ENCODE measurements around the gene ARMH3. TPM values are rescaled to one million over a fixed set of nuclear protein-coding genes. Genes with fewer than 3 reads are reported as not detected.

The ARMH3 gene
- total RNA-seq, 1 donor from 2014 or later: 26.6 TPM

DNA sequence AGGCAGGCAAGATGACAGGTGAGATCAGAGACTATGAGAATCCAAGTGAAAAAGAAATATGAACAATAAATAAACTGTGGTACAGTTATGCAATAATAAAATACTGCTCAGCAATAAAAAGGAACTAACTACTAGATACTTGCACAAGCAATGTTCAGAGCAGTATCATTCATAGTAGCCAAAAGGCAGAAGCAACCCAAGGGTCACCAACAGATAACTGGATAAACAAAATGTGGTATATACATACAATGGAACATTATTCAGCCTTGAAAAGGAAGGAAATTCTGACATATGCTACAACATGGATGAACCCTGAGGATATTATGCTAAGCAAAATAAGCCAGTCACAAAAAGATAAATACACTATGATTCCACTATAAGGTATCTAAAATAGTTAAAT, 135.4 kb downstream of the ARMH3 start:
- H3K27me3 Mint-ChIP-seq (ENCODE audit: low read depth): no peaks in the 10 kb centered on the region
- no peak for DNase-seq (ENCODE audit: low spot score in 2 of 2, unreplicated experiment in 2 of 2)
- TF ChIP-seq, protein P1, sequence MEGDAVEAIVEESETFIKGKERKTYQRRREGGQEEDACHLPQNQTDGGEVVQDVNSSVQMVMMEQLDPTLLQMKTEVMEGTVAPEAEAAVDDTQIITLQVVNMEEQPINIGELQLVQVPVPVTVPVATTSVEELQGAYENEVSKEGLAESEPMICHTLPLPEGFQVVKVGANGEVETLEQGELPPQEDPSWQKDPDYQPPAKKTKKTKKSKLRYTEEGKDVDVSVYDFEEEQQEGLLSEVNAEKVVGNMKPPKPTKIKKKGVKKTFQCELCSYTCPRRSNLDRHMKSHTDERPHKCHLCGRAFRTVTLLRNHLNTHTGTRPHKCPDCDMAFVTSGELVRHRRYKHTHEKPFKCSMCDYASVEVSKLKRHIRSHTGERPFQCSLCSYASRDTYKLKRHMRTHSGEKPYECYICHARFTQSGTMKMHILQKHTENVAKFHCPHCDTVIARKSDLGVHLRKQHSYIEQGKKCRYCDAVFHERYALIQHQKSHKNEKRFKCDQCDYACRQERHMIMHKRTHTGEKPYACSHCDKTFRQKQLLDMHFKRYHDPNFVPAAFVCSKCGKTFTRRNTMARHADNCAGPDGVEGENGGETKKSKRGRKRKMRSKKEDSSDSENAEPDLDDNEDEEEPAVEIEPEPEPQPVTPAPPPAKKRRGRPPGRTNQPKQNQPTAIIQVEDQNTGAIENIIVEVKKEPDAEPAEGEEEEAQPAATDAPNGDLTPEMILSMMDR (IDR thresholded peaks at IDR 0.05; ENCODE audit: unreplicated experiment): no peak
- H3K27ac Mint-ChIP-seq: no peak overlapping the region
- H3K36me3 Mint-ChIP-seq: peaks cover 14% of the 10 kb centered on the region
- peaks cover 4% of the 10 kb centered on the region for H3K9me3 Mint-ChIP-seq
- no peak overlapping the region for H3K4me3 Mint-ChIP-seq
- H3K4me1 Mint-ChIP-seq: peaks cover 11% of the 10 kb centered on the region

DNA sequence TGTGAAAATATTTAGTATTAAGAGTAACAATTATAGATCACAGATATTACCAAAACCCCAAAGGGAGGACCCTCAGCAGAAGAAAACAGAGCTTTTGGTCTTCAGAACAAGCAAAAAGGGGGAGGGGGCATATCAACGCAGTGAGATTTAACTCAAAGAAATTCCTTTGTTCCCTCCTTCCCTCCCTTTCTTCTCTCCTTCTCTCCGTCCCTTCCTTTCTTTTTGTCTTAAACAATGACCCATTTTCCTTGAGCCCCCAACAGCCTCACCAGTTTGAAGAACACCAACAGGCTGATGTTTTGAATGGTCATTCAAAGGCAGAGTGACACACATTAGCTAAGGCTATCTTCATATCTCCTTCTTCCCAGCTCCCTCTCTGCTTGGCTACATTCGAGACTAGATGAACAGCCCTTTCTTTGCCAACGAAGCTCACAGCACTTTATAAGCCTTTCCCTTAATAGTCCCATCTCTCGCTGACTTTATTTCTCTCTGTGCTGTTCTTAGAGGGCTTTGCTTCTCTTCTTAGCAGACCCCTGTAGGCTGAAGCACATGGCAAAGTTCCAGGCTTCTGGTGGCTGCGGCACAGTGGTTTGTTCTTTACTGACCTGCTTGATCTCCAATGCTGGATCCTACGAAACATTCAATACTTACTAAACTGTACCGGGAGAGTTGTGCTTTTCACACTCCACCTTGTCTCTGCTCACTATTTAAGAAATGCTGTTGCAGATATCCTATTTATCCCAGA, 136.8 kb downstream of the ARMH3 start:
- peaks cover 4% of the 10 kb centered on the region for H3K9me3 Mint-ChIP-seq
- TF ChIP-seq, protein P1 (IDR thresholded peaks at IDR 0.05; ENCODE audit: unreplicated experiment): no peak
- no peak for DNase-seq (ENCODE audit: low spot score in 2 of 2, unreplicated experiment in 2 of 2)
- peaks cover 14% of the 10 kb centered on the region for H3K36me3 Mint-ChIP-seq
- H3K4me3 Mint-ChIP-seq: no peak overlapping the region
- H3K27me3 Mint-ChIP-seq (ENCODE audit: low read depth): no peaks in the 10 kb centered on the region
- H3K27ac Mint-ChIP-seq: no peak overlapping the region
- H3K4me1 Mint-ChIP-seq: peaks cover 11% of the 10 kb centered on the region

DNA sequence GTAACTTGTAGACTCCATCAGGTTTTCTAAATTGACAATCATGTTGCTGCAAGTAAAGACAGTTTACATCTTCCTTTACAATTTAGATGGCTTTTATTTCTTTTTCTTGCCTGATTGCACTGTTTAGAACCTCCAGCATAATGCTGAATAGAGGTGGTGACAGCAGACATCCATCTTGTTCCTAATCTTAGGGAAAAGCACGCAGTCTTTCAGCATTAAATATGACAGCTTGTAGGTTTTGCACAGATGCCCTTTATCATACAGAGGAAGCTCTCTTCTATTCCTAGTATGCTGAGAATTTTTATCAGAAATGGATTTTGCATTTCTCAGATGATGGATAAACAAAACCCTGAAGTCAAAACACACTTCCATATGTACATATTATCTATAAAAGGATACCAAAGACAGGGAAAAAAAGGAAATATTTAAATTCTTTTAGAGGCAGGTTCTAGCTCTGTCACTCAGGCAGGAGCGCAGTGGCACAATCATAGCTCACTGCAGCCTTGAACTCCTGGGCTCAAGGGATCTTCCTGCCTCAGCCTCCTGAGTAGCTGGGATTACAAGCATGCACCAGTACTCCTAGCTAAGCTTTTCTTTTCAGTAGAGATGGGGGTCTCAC, 143.3 kb downstream of the ARMH3 start:
- no peaks in the 10 kb centered on the region for H3K27me3 Mint-ChIP-seq (ENCODE audit: low read depth)
- H3K27ac Mint-ChIP-seq: no peak overlapping the region
- no peak overlapping the region for H3K4me3 Mint-ChIP-seq
- TF ChIP-seq, protein P1 (IDR thresholded peaks at IDR 0.05; ENCODE audit: unreplicated experiment): no peak
- peaks cover 4% of the 10 kb centered on the region for H3K9me3 Mint-ChIP-seq
- H3K4me1 Mint-ChIP-seq: no peaks in the 10 kb centered on the region
- peaks cover 22% of the 10 kb centered on the region for H3K36me3 Mint-ChIP-seq
- DNase-seq (ENCODE audit: low spot score in 2 of 2, unreplicated experiment in 2 of 2): no peak

DNA sequence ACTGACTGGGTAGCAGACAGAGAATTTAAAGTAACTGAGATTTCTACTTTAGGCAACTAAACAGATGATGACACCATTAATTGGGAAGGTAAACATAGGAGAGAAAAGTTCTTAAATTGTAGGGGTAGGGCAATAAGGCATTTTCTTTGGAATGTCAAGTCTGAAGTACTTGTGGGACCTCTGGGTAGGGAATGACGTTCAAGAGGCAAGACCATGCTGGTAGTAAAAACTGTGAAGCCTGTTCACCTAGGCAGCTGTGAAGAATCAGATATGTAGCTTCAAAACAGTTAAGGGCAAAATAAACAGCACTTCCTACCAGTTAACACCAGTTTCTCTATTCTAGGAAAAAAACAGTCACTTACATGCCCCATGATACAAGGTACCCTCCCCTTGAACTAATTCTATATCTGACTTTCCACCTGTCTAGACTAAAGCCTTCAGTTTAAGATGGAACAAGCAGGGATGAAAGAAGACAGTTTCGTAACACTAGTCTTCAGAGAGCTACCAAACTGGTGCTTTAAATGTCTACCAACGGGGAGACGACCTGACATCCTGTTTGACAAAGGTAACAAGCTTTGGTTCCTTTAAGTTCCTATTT, 149.3 kb downstream of the ARMH3 start:
- H3K27ac Mint-ChIP-seq: no peak overlapping the region
- H3K4me3 Mint-ChIP-seq: no peak overlapping the region
- H3K4me1 Mint-ChIP-seq: no peaks in the 10 kb centered on the region
- TF ChIP-seq, protein P1 (IDR thresholded peaks at IDR 0.05; ENCODE audit: unreplicated experiment): no peak
- peaks cover 8% of the 10 kb centered on the region for H3K36me3 Mint-ChIP-seq
- no peak for DNase-seq (ENCODE audit: low spot score in 2 of 2, unreplicated experiment in 2 of 2)
- no peaks in the 10 kb centered on the region for H3K27me3 Mint-ChIP-seq (ENCODE audit: low read depth)
- H3K9me3 Mint-ChIP-seq: no peaks in the 10 kb centered on the region

DNA sequence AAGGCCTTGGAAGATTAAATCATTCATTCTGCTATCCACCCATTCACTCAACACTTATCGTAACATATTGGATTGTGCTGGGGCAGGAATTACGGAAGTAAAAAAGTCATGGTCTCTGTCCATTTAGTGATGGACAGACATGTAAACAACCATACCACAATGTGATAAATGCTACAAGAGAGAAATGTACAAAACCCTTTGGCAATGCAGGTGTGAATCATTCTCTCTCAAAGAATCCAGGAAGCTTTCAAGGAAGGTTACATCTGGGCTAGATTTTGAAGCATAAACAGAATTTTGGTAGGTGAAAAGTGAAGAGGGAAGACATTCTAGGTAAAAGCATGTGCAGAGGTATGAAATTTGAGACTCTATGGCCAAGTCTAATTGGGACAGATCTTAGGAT, 150.7 kb downstream of the ARMH3 start:
- TF ChIP-seq, protein P1 (IDR thresholded peaks at IDR 0.05; ENCODE audit: unreplicated experiment): no peak
- H3K27me3 Mint-ChIP-seq (ENCODE audit: low read depth): no peaks in the 10 kb centered on the region
- peaks cover 2% of the 10 kb centered on the region for H3K36me3 Mint-ChIP-seq
- H3K4me3 Mint-ChIP-seq: no peak overlapping the region
- no peaks in the 10 kb centered on the region for H3K9me3 Mint-ChIP-seq
- no peak for DNase-seq (ENCODE audit: low spot score in 2 of 2, unreplicated experiment in 2 of 2)
- H3K27ac Mint-ChIP-seq: no peak overlapping the region
- peaks cover under 1% of the 10 kb centered on the region for H3K4me1 Mint-ChIP-seq
